Activated CD4-positive, alpha-beta T cell treated with anti-CD3 and anti-CD28 coated beads, Interleukin-2, amount 10 ng/mL, durations not matched to agents 24 days and 14 days (primary cell): ENCODE data around the gene OPTC. TPM values are rescaled to one million over a fixed set of nuclear protein-coding genes. Genes with fewer than 3 reads are reported as not detected.
A peak's percentile ranks its signal among the peaks of the same experiment; 100 is the strongest.

Source experiments
- DNase-seq: peaks from one replicate; pipeline ENCODE4 v3.0.0; 2022
- H3K27ac Mint-ChIP-seq: one replicate; pipeline ENCODE4 v1.8.0; 2022; ENCODE audit warnings: mild to moderate bottlenecking, mixed read lengths
- H3K27me3 Mint-ChIP-seq: one replicate; pipeline ENCODE4 v1.8.0; 2022; ENCODE audit warnings: mixed read lengths
- H3K36me3 Mint-ChIP-seq: one replicate; pipeline ENCODE4 v1.8.0; 2022; ENCODE audit warnings: low read depth, mild to moderate bottlenecking, mixed read lengths
- H3K4me1 Mint-ChIP-seq: one replicate; pipeline ENCODE4 v1.8.0; 2021; ENCODE audit warnings: mixed read lengths
- H3K4me3 Mint-ChIP-seq: one replicate; pipeline ENCODE4 v1.8.0; 2022; ENCODE audit warnings: mild to moderate bottlenecking, moderate library complexity, mixed read lengths
- H3K9me3 Mint-ChIP-seq: one replicate; pipeline ENCODE4 v1.8.0; 2021; ENCODE audit warnings: mixed read lengths
- intact Hi-C: fragments of 100-400 bp; cut with micrococcal nuclease; formaldehyde crosslinking; loops from one replicate; pipeline ENCODE4 v1.15.1; 2023
- total RNA-seq: library from RNA; stranded (reverse); gene quantifications from 2 replicates; pipeline ENCODE4 v1.2.3, GENCODE V29; 2022

Gene OPTC
- total RNA-seq, 1 donor from 2014 or later = not detected

DNA sequence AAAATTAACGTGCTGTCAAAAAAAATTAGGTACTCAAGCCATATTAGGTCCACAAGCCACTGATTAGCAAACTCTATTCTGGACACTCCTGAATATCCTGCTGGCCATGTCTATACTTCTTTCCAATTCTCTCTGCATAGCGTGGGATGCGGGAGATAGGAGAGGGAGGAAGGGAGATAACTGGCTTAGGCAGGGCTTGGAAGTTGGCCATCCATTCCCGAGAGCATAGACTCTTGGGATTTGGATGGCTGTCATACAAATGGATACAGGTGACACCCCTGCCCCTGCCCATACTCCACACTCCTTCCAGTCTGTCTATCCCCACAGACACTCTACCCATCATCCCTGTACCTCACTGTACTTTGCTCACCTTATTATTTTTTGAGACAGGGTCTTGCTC lies 20.7 kb upstream of the OPTC start:
- H3K9me3 Mint-ChIP-seq = no peaks in the 10 kb centered on the region
- H3K4me3 Mint-ChIP-seq = no peak overlapping the region
- H3K36me3 Mint-ChIP-seq = no peaks in the 10 kb centered on the region
- H3K27me3 Mint-ChIP-seq = peaks cover 47% of the 10 kb centered on the region
- no peak overlapping the region for H3K27ac Mint-ChIP-seq
- H3K4me1 Mint-ChIP-seq = peaks cover 3% of the 10 kb centered on the region
- intact Hi-C loops = no loop called here
- DNase-seq = no peak

DNA sequence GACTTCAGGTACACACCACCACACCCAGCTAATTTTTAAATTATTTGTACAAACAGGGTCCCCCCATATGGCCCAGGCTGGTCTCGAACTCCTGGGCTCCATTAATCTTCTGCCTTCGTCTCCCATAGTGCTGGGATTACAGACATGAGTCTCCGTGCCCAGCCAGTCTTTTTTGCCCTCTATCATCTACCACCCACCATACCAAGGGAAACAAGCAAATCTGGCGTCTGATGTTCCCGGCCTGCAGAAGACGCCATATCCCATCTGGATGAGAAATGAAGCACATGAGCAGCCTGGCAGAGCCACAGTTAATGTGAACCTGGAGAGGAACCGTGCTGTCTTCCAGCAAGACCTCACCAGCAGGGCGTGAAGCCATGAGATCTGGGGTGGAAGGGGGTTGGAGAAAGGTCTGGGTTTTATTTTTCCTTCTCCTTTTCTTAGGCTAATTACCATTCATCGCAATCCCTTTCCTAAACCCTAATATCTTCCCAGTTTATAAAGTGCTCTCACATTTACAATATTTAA lies 20.1 kb upstream of the OPTC start:
- H3K27me3 Mint-ChIP-seq = peaks cover 42% of the 10 kb centered on the region
- DNase-seq = no peak
- no peak overlapping the region for H3K4me3 Mint-ChIP-seq

DNA sequence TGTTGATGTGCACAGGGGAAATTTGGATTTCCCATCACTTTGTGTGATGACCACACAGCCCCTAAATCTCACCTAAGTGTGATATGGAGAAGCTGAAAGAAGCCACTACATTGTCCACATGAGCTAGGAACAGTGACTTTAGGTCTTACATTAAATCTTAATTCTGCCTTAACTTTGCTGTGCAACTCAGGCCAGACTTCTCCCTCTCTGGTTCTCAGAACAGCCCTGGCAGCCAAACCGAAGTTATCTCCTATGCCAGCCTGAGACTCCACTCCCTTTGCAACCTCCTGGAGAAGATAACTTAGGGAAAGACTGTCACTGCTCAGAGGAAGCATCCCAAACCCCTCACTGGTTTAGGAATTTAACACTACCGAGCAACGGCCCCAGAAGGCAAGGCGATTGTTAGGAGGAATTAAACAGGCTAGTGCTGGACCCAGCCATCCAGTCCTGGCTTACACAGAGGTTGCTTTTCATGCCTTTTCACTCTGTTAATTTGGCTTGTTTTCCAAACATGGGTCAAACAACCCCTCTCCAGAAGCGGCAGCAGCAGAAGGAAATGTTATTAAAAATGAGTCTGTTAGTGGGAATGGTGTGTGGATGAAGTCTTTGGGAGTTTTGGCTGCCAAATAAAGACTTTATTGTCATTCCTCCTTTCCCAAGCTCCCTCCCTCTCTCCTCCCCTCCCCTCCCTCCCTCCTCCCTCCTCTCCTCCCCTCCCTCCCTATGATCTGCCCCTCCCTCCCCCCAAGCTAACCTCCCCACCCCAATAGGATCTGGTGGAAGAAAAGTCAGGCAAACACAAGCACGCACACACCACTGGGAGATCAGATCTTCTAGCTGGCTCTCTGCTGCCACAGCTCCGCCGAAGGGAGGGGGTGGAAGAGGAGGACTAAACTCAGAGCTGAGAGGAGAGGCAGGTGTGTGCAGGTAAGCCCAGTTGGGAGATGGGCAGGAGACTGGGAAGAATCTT lies 18.7 kb upstream of the OPTC start, which contains the start of gene PRELP:
Gene PRELP (plus strand): TSS at position 795 of the 970 bp plus-strand sequence. CDS start 7,379 bp downstream, outside the sequence.
- intact Hi-C loops = no loop called here
- H3K27ac Mint-ChIP-seq = no peak within 1 kb of the TSS
- H3K4me1 Mint-ChIP-seq = peaks cover 3% of the 10 kb centered on the region
- no peak for DNase-seq
- no peaks in the 10 kb centered on the region for H3K36me3 Mint-ChIP-seq
- no peak within 1 kb of the TSS for H3K4me3 Mint-ChIP-seq
- H3K9me3 Mint-ChIP-seq = no peaks in the 10 kb centered on the region
- H3K27me3 Mint-ChIP-seq = peaks cover 36% of the 10 kb centered on the region

More for the DNA sequence above, 20.1 kb upstream of the OPTC start:
- Mint-ChIP-seq H3K27ac (no peak overlapping the region), H3K4me1 (peaks cover 3% of the 10 kb centered on the region), H3K9me3 (no peaks in the 10 kb centered on the region), H3K36me3 (no peaks in the 10 kb centered on the region)
- intact Hi-C loops = no loop called here

GRCh38 chr1:203476216-203476814 lies 17.6 kb upstream of the OPTC start:
- H3K4me1 Mint-ChIP-seq = peaks cover 7% of the 10 kb centered on the region
- intact Hi-C loops = no loop called here

DNA sequence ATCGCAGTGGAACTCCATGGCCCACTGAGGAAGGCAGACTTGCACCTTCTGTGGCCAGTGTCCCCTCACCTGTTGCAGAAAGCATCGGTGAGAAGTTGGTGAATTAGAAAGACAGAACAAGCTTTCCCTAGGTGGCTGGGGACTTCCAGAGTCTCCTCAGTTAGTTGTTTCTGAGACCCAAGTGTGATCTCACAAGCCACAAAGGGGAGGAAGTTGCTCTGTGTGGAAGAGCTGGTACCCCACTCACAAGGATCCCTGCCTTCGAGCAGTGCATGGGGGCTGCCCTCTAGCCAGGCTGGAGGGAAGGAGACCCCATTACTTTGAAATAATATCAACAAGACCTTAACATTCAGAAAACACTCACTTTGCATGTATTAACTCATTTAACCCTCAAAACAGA lies 16.2 kb upstream of the OPTC start:
- Mint-ChIP-seq H3K9me3 (no peaks in the 10 kb centered on the region), H3K27me3 (peaks cover 27% of the 10 kb centered on the region), H3K4me1 (peaks cover 7% of the 10 kb centered on the region), H3K27ac (no peak overlapping the region), H3K36me3 (no peaks in the 10 kb centered on the region), H3K4me3 (no peak overlapping the region)
- intact Hi-C loops = no loop called here
- peak; percentile 68 for DNase-seq

More at GRCh38 chr1:203476216-203476814, 17.6 kb upstream of the OPTC start:
- no peak for DNase-seq
- Mint-ChIP-seq H3K27ac (no peak overlapping the region), H3K9me3 (no peaks in the 10 kb centered on the region), H3K27me3 (peaks cover 33% of the 10 kb centered on the region), H3K4me3 (no peak overlapping the region), H3K36me3 (no peaks in the 10 kb centered on the region)

DNA sequence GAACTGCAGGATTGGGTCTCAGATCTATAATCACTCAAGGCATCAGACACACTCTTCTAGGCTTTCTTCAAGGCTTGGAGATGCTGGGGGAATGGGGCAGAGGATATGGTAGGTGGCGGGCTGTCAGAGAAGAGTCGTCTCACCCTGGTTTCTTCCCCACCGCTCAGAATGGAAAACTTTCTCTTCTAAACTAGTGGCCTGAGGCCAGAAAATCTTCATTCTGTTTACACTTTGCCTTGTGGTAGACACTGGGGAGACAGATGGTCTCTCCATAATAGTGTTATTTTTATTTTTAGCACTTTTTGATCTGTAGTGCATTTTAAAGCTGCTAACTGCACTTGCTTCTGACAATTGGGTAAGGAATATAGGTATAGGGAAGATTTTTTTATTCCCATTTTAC lies 15.7 kb upstream of the OPTC start:
- Mint-ChIP-seq H3K4me1 (peaks cover 7% of the 10 kb centered on the region), H3K36me3 (no peaks in the 10 kb centered on the region), H3K4me3 (no peak overlapping the region), H3K27ac (no peak overlapping the region), H3K27me3 (peaks cover 26% of the 10 kb centered on the region), H3K9me3 (no peaks in the 10 kb centered on the region)
- intact Hi-C loops = no loop called here
- no peak for DNase-seq

DNA sequence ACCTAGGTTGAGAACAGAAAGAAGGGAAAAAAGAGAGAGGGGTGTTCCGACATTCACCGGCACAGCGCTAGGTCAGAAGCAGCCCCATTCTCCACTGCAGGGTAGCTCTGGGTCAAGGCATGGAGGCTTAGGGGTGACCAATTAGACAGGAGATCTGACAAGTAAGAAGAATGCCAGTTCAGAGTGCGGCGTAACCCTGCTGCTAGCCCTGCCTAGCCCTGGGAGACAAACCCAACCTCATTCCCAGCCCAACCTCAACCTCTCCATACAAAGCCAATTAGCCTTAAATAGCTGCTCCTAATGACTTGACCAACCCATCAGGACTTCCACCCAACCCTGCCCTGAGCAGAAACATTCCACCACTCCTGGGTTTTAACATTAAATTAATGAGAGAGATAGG lies 15.0 kb upstream of the OPTC start:
- intact Hi-C loops = no loop called here
- Mint-ChIP-seq H3K27me3 (peaks cover 20% of the 10 kb centered on the region), H3K4me3 (no peak overlapping the region), H3K27ac (no peak overlapping the region), H3K9me3 (no peaks in the 10 kb centered on the region), H3K36me3 (no peaks in the 10 kb centered on the region), H3K4me1 (peaks cover 7% of the 10 kb centered on the region)
- DNase-seq = no peak

GRCh38 chr1:203479646-203480045 lies 14.3 kb upstream of the OPTC start:
- Mint-ChIP-seq H3K27me3 (peaks cover 19% of the 10 kb centered on the region), H3K9me3 (no peaks in the 10 kb centered on the region), H3K4me1 (peaks cover 7% of the 10 kb centered on the region), H3K4me3 (no peak overlapping the region), H3K27ac (no peak overlapping the region), H3K36me3 (no peaks in the 10 kb centered on the region)
- no peak for DNase-seq
- intact Hi-C loops = no loop called here

GRCh38 chr1:203480084-203480483 lies 13.9 kb upstream of the OPTC start:
- H3K4me3 Mint-ChIP-seq = no peak overlapping the region
- no peak for DNase-seq
- no peaks in the 10 kb centered on the region for H3K9me3 Mint-ChIP-seq
- peaks cover 15% of the 10 kb centered on the region for H3K27me3 Mint-ChIP-seq
- intact Hi-C loops = no loop called here
- no peak overlapping the region for H3K27ac Mint-ChIP-seq
- H3K36me3 Mint-ChIP-seq = no peaks in the 10 kb centered on the region
- peaks cover 7% of the 10 kb centered on the region for H3K4me1 Mint-ChIP-seq

DNA sequence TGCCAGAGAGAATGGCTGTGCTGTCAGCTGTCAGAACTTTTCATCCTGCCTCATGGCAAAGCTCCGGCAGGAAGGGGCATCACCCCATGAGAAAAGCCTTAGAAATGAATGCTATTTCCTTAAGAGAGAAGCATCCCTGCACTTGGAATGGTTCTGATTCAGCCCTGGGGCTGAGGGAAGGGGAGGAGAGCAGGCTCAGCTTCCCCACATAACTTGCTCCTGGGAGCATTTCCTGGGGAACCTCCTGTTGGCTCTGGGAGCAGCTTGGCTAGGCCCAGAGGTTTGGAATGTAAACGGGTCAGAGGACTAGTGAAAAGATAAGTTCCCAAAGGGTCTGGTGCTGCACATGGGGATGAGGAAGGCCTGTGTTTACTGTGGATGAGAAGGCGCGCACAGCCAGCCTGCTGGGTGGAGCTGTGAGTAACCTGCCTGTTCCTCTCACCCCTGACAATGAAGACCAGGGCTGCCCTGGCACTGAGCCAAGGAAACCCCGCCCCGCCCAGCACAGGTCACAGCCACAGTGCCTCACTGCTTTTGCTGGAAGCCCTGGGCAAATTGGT lies 13.3 kb upstream of the OPTC start:
- no peak overlapping the region for H3K27ac Mint-ChIP-seq
- H3K27me3 Mint-ChIP-seq = peaks cover 12% of the 10 kb centered on the region
- no peak overlapping the region for H3K4me3 Mint-ChIP-seq
- no peaks in the 10 kb centered on the region for H3K9me3 Mint-ChIP-seq
- H3K36me3 Mint-ChIP-seq = no peaks in the 10 kb centered on the region
- intact Hi-C loops = no loop called here
- no peak for DNase-seq
- peaks cover 7% of the 10 kb centered on the region for H3K4me1 Mint-ChIP-seq

DNA sequence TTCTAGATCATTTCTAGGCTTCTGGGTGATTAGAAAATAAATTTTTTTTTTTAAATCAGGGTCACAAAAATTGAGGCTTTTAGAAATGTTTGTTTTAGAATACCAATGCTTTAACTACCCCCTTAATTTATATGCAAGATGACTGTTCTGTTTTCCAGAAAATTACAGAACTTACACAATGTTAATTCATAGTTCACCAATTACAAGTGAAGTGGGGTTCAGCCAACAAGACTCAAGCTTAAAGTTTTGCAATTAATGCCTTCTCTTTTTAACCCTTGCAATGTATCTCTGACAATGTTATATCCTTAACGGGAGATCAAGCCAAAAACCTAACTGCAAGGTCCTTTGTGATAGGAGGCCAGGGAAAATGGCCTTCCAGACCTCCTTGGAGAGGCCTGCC lies 12.8 kb upstream of the OPTC start:
- no peak for DNase-seq
- intact Hi-C loops = no loop called here
- no peaks in the 10 kb centered on the region for H3K9me3 Mint-ChIP-seq
- peaks cover 6% of the 10 kb centered on the region for H3K27me3 Mint-ChIP-seq
- peaks cover 7% of the 10 kb centered on the region for H3K4me1 Mint-ChIP-seq
- no peak overlapping the region for H3K4me3 Mint-ChIP-seq
- H3K27ac Mint-ChIP-seq = no peak overlapping the region
- no peaks in the 10 kb centered on the region for H3K36me3 Mint-ChIP-seq

DNA sequence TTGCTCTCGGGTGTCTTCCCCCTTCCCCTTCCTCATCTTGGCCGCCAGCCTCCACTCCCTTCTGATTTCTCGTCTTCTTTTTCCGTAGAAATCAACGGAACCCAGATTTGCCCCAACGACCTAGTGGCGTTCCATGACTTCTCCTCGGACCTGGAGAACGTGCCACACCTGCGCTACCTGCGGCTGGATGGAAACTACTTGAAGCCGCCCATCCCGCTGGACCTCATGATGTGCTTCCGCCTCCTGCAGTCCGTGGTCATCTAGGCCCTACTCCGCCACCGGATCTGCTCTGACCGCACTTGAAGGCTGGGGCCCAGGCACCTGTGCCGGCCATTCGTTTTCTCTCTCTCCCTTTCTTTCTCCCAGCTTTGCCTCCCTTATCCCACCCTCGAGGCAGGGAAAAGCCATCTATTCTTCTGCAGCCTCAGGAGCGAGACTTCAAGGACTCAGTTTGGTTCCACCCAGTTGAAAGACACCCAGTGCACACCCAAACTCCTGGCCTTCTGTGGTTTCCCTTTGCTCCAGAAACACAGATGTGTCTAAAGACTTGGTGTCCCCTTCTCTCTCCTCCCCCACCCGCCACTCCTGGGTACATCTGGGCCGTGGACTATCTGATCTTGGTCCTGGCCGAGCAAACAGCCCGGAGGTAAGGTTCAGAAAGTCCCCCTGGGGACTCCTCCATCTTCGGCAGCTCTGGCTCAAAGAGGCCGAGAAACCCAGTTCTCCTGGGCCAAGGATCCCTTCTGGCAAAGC lies 7.2 kb upstream of the OPTC start:
- H3K4me1 Mint-ChIP-seq = peaks cover 3% of the 10 kb centered on the region
- H3K27ac Mint-ChIP-seq = peak overlapping the region; percentile 50
- peaks cover 3% of the 10 kb centered on the region for H3K27me3 Mint-ChIP-seq
- no peaks in the 10 kb centered on the region for H3K36me3 Mint-ChIP-seq
- no peak for DNase-seq
- intact Hi-C loops = loop anchor here (1.0 kb wide), 2 partner anchors 146 to 219 kb away; no protein-coding TSS in a partner anchor
- H3K4me3 Mint-ChIP-seq = peak overlapping the region; percentile 70
- H3K9me3 Mint-ChIP-seq = no peaks in the 10 kb centered on the region

DNA sequence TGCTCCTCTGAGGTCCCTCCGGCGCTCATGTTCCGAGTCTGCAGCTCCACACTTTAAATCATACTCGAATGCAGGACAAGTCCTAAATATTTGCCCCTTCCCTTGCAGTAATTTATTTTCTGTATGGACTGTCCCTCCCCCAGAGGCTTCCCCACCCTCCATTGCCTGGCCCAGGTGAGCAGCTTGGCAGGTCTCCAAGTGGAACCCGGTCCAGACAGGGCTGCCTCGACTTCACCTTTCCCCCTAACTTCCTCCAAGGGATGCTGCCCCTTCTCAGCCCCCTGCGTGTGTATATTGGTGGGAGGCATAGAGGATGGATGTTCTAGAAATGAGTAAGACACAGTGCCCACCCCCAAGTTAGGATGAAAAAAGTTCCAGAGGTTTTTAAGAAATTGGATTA lies 5.4 kb upstream of the OPTC start:
- no peak overlapping the region for H3K27ac Mint-ChIP-seq
- no peak for DNase-seq
- peaks cover 7% of the 10 kb centered on the region for H3K27me3 Mint-ChIP-seq
- H3K4me3 Mint-ChIP-seq = no peak overlapping the region
- peaks cover 3% of the 10 kb centered on the region for H3K4me1 Mint-ChIP-seq
- intact Hi-C loops = no loop called here
- no peaks in the 10 kb centered on the region for H3K9me3 Mint-ChIP-seq
- no peaks in the 10 kb centered on the region for H3K36me3 Mint-ChIP-seq
